HG02840 (cell line): ENCODE data around the gene LRRTM4.

Experiments used
- ATAC-seq: cut with Tn5 transposase; IDR thresholded peaks from one replicate; pipeline ENCODE4 v1.9.1; 2021; ENCODE audit warnings: mild to moderate bottlenecking, moderate library complexity, moderate number of reproducible peaks; ENCODE audit not compliant: unreplicated experiment, low FRiP score

Gene LRRTM4

GRCh38 chr2:76938153-76938552 is 584.0 kb downstream of the LRRTM4 start:
- ATAC-seq, result no peak

- no peak for ATAC-seq
Observed at GRCh38 chr2:76932550-76932949, 589.6 kb downstream of the LRRTM4 start.

GRCh38 chr2:76930056-76930744 is 592.0 kb downstream of the LRRTM4 start:
- ATAC-seq, result no peak

GRCh38 chr2:76928026-76928425 is 594.1 kb downstream of the LRRTM4 start:
- no peak for ATAC-seq

- ATAC-seq, result no peak
Observed at GRCh38 chr2:76921006-76921405, 601.2 kb downstream of the LRRTM4 start.

GRCh38 chr2:76895469-76895868 is 626.7 kb downstream of the LRRTM4 start:
- ATAC-seq, result no peak

- no peak for ATAC-seq
Observed at GRCh38 chr2:76870581-76870980, 651.6 kb downstream of the LRRTM4 start.

- ATAC-seq, result no peak
Observed at GRCh38 chr2:76870011-76870410, 652.2 kb downstream of the LRRTM4 start.

GRCh38 chr2:76867854-76868253 is 654.3 kb downstream of the LRRTM4 start:
- no peak for ATAC-seq

GRCh38 chr2:76866464-76866863 is 655.7 kb downstream of the LRRTM4 start:
- no peak for ATAC-seq

GRCh38 chr2:76862901-76863300 is 659.3 kb downstream of the LRRTM4 start:
- ATAC-seq, result no peak

- ATAC-seq, result no peak
Observed at GRCh38 chr2:76861708-76862107, 660.5 kb downstream of the LRRTM4 start.

- ATAC-seq, result no peak
Observed at GRCh38 chr2:76851000-76851399, 671.2 kb downstream of the LRRTM4 start.

GRCh38 chr2:76849086-76849485 is 673.1 kb downstream of the LRRTM4 start:
- no peak for ATAC-seq

- no peak for ATAC-seq
Observed at GRCh38 chr2:76839826-76840225, 682.4 kb downstream of the LRRTM4 start.

- no peak for ATAC-seq
Observed at GRCh38 chr2:76829374-76830234, 692.6 kb downstream of the LRRTM4 start.

GRCh38 chr2:76826691-76827090 is 695.5 kb downstream of the LRRTM4 start:
- no peak for ATAC-seq

- ATAC-seq, result no peak
Observed at GRCh38 chr2:76825140-76825970, 696.8 kb downstream of the LRRTM4 start.

GRCh38 chr2:76821731-76822130 is 700.4 kb downstream of the LRRTM4 start:
- ATAC-seq, result no peak

- ATAC-seq, result no peak
Observed at GRCh38 chr2:76813084-76813483, 709.1 kb downstream of the LRRTM4 start.

- no peak for ATAC-seq
Observed at GRCh38 chr2:76812156-76812555, 710.0 kb downstream of the LRRTM4 start.
